GM21825 (cell line): Measurements from ENCODE around the gene HSD11B1L.
A peak's percentile ranks its signal among the peaks of the same experiment; 100 is the strongest.
"Not testable (repeated sequence)": the region's sequence is repeated elsewhere in the genome, so short reads cannot be mapped to it uniquely, and the experiment has no call there.

ENCODE experiments used
- ATAC-seq: cut with Tn5 transposase; IDR thresholded peaks from one replicate; pipeline ENCODE4 v1.9.1; 2021; ENCODE audit warnings: mild to moderate bottlenecking, moderate library complexity; ENCODE audit not compliant: unreplicated experiment

HSD11B1L gene

GRCh38 chr19:5686647-5687359 lies 6.0 kb downstream of the HSD11B1L start:
- ATAC-seq, result peak; percentile 45

- no peak for ATAC-seq
Measured at GRCh38 chr19:5687360-5688198, 6.8 kb downstream of the HSD11B1L start.

- ATAC-seq, result not testable (repeated sequence)
Measured at GRCh38 chr19:5688262-5688881, 7.5 kb downstream of the HSD11B1L start.

GRCh38 chr19:5690125-5690954 lies 9.5 kb downstream of the HSD11B1L start, which contains the start of gene RPL36:
RPL36 (plus strand) TSS chr19:5690295; CDS start chr19:5690508, 213 bp downstream.
- peak; percentile 42 for ATAC-seq

- ATAC-seq, result no peak
Measured at GRCh38 chr19:5690955-5691821, 10.4 kb downstream of the HSD11B1L start.

- ATAC-seq, result no peak
Measured at GRCh38 chr19:5691822-5692722, 11.2 kb downstream of the HSD11B1L start.

GRCh38 chr19:5692723-5693194 lies 11.9 kb downstream of the HSD11B1L start:
- ATAC-seq, result no peak

- ATAC-seq, result no peak
Measured at GRCh38 chr19:5693195-5694166, 12.7 kb downstream of the HSD11B1L start.

GRCh38 chr19:5694167-5694955 lies 13.5 kb downstream of the HSD11B1L start:
- ATAC-seq, result no peak

- no peak for ATAC-seq
Measured at GRCh38 chr19:5694956-5695648, 14.3 kb downstream of the HSD11B1L start.

- no peak for ATAC-seq
Measured at GRCh38 chr19:5695649-5696195, 14.9 kb downstream of the HSD11B1L start.

- ATAC-seq, result no peak
Measured at GRCh38 chr19:5696196-5697021, 15.6 kb downstream of the HSD11B1L start.

GRCh38 chr19:5697022-5697889 lies 16.4 kb downstream of the HSD11B1L start:
- ATAC-seq, result no peak
